ENCODE data around the gene GAR1. TPM values are rescaled to one million over a fixed set of nuclear protein-coding genes. Genes with fewer than 3 reads are reported as not detected.

Gene GAR1
- 41.2 to 48.4 TPM (median 42.9 TPM) in 5 replicates for total RNA-seq (2022; extraction: Qiagen RNA extraction; ENCODE audit: low read depth)

GRCh38 chr4:109815151-109816081 lies at the start of gene GAR1:
Gene GAR1, plus strand, starts transcription at chr4:109815762. Its CDS starts 403 bp downstream, at chr4:109816165.

GRCh38 chr4:109801895-109802319 lies 13.7 kb upstream of the GAR1 start, which contains the start of gene CFI:
Gene CFI, minus strand, starts transcription at chr4:109801999. Its CDS starts 28 bp downstream, at chr4:109801971.

GRCh38 chr4:109827672-109828071 lies 12.1 kb downstream of the GAR1 start, which contains the start of gene RRH:
Gene RRH, plus strand, starts transcription at chr4:109827972. Its CDS starts 56 bp downstream, at chr4:109828028.

GRCh38 chr4:109847896-109848442 lies 32.4 kb downstream of the GAR1 start, which contains the start of gene LRIT3:
Gene LRIT3, plus strand, starts transcription at chr4:109848107. Its CDS starts 95 bp downstream, at chr4:109848202.

Other genes with a start within 250 kb of the GAR1 start
- gene CASP6, start 112.3 kb upstream of the GAR1 start, total RNA-seq (2022; extraction: Qiagen RNA extraction; ENCODE audit: low read depth): 13.6 to 17.1 TPM (median 14.7 TPM) in 5 replicates
- 7.9 to 11.6 TPM (median 10.7 TPM) in 5 replicates for gene PLA2G12A, start 85.7 kb upstream of the GAR1 start, total RNA-seq (2022; extraction: Qiagen RNA extraction; ENCODE audit: low read depth)
- gene CFI, start 13.8 kb upstream of the GAR1 start, total RNA-seq (2022; extraction: Qiagen RNA extraction; ENCODE audit: low read depth): 0.52 to 0.73 TPM (median 0.67 TPM) in 5 replicates
- gene RRH, start 12.2 kb downstream of the GAR1 start, total RNA-seq (2022; extraction: Qiagen RNA extraction; ENCODE audit: low read depth): 0.06 to 0.15 TPM (median 0.11 TPM) in 3 of 5 replicates, not detected in the others
- 0.03 to 0.07 TPM (median 0.06 TPM) in 4 of 5 replicates, not detected in the other for gene LRIT3, start 32.3 kb downstream of the GAR1 start, total RNA-seq (2022; extraction: Qiagen RNA extraction; ENCODE audit: low read depth)
- 0.20 to 0.63 TPM (median 0.32 TPM) in 5 replicates for gene EGF, start 97.1 kb downstream of the GAR1 start, total RNA-seq (2022; extraction: Qiagen RNA extraction; ENCODE audit: low read depth)